Measurements from ENCODE around the gene PSMC5.

GRCh38 chr17:63833741-63834373 is 6.6 kb downstream of the PSMC5 start:
- TF ChIP-seq EZH2 (IDR thresholded peaks at IDR 0.05; ENCODE audit: borderline replicate concordance, low read depth, low read length, severe bottlenecking) = no peak
- TF ChIP-seq CTCF (IDR thresholded peaks at IDR 0.05; ENCODE audit: borderline replicate concordance, extremely low read depth, low read length, poor library complexity, severe bottlenecking) = no peak

All from DND-41 (cell line).